Thyroid gland (tissue), 4 donors: ENCODE data around the gene NOS1AP. TPM values are rescaled to one million over a fixed set of nuclear protein-coding genes. Genes with fewer than 3 reads are reported as not detected.

Experiments
- DNase-seq, 2 donors: peaks; one replicate each; pipeline ENCODE4 v3.0.0-alpha.2; 2019
- H3K27ac ChIP-seq, 3 donors: fragments of 200-600 bp; sonication (generic); 1 replicate in 2 of 3; 2 replicates in 1 of 3; pipeline ENCODE4 v1.5.1; 2016 to 2019; ENCODE audit warnings: mild to moderate bottlenecking in 1 of 3, moderate library complexity in 1 of 3
- H3K27me3 ChIP-seq: fragments of 200-600 bp; sonication (generic); one replicate; pipeline ENCODE4 v1.5.1; 2019
- H3K36me3 ChIP-seq, 2 donors: fragments of 200-600 bp; sonication (generic); one replicate each; pipeline ENCODE4 v1.5.1; 2016 to 2019
- H3K4me1 ChIP-seq, 2 donors: fragments of 200-600 bp; sonication (generic); one replicate each; pipeline ENCODE4 v1.5.1; 2017 to 2019
- H3K4me3 ChIP-seq, 3 donors: fragments of 200-600 bp; sonication (generic); replicated peaks in 1 of 3; 1 replicate in 2 of 3; 2 replicates in 1 of 3; pipeline ENCODE4 v1.5.1; 2016; ENCODE audit warnings: mild to moderate bottlenecking in 1 of 3
- H3K9me3 ChIP-seq: fragments of 200-600 bp; sonication (generic); one replicate; pipeline ENCODE4 v1.5.1; 2017
- CTCF ChIP-seq, 6 experiments: fragments of 200-600 bp in 3 of 6; fragments of 450-650 bp in 3 of 6; sonication (generic) in 3 of 6; IDR thresholded peaks; one replicate each; pipeline ENCODE4 v1.5.1; 2016 to 2019; ENCODE audit warnings: antibody characterized with exemption in 6 of 6, mild to moderate bottlenecking in 2 of 6, inconsistent platforms in 1 of 6, moderate library complexity in 1 of 6
- POLR2A ChIP-seq, 2 donors: fragments of 450-650 bp; IDR thresholded peaks; one replicate each; pipeline ENCODE4 v1.6.1; 2017; ENCODE audit warnings: antibody characterized with exemption in 2 of 2, mild to moderate bottlenecking in 2 of 2, moderate library complexity in 1 of 2
- WGBS, 2 donors: methylation state at CpG; one replicate each; pipeline ENCODE4 v1.1.5; 2017; 5-methylcytosine and 5-hydroxymethylcytosine counted together
- intact Hi-C: fragments of 100-400 bp; cut with DNase I; formaldehyde crosslinking; loops from one replicate; pipeline ENCODE4 v1.15.1; 2023
- total RNA-seq, 4 donors: library from RNA; depleted of rRNA; stranded (reverse); fragments of >200 nt; gene quantifications; one replicate each; pipeline ENCODE4 v1.2.3, GENCODE V29; 2016

NOS1AP gene
- total RNA-seq, 4 donors from 2014 or later = 0.40 to 2.2 (median 0.54) TPM

- no peak overlapping the region for H3K27ac ChIP-seq
- H3K36me3 ChIP-seq = no peaks in the 10 kb centered on the region
- no peaks in the 10 kb centered on the region for H3K27me3 ChIP-seq
- DNase-seq = no peak
- H3K4me1 ChIP-seq = peaks cover 0 to 7% of the 10 kb centered on the region in 2 donors
- no peak overlapping the region for H3K4me3 ChIP-seq
- H3K9me3 ChIP-seq = no peaks in the 10 kb centered on the region
- 47 to 51% methylated on average over 4 of the region's 4 CpGs for WGBS, 2 donors
- TF ChIP-seq POLR2A (IDR thresholded peaks at IDR 0.05) = no peak
- TF ChIP-seq CTCF (IDR thresholded peaks at IDR 0.05) = no peak
- intact Hi-C loops = no loop called here
These were observed 22.4 kb downstream of the NOS1AP start for GRCh38 chr1:162091681-162092524.

- Histone ChIP-seq H3K9me3 (no peaks in the 10 kb centered on the region), H3K27me3 (no peaks in the 10 kb centered on the region), H3K27ac (no peak overlapping the region), H3K4me3 (no peak overlapping the region), H3K36me3 (no peaks in the 10 kb centered on the region), H3K4me1 (peaks cover 0 to under 1% of the 10 kb centered on the region in 2 donors)
- no peak for DNase-seq
- no peak for TF ChIP-seq CTCF (IDR thresholded peaks at IDR 0.05)
- no peak for TF ChIP-seq POLR2A (IDR thresholded peaks at IDR 0.05)
- intact Hi-C loops = no loop called here
- 100% methylated on average over 1 of the region's 1 CpG for WGBS, 2 donors
These were observed 23.6 kb downstream of the NOS1AP start for GRCh38 chr1:162093095-162093494.

- TF ChIP-seq POLR2A (IDR thresholded peaks at IDR 0.05) = no peak
- TF ChIP-seq CTCF (IDR thresholded peaks at IDR 0.05) = no peak
- WGBS, 2 donors = 80 to 83% methylated on average over 1 of the region's 1 CpG
- Histone ChIP-seq H3K27me3 (no peaks in the 10 kb centered on the region), H3K4me1 (no peaks in the 10 kb centered on the region), H3K36me3 (no peaks in the 10 kb centered on the region), H3K4me3 (no peak overlapping the region), H3K9me3 (no peaks in the 10 kb centered on the region), H3K27ac (no peak overlapping the region)
- DNase-seq = no peak
- intact Hi-C loops = no loop called here
These were observed 24.8 kb downstream of the NOS1AP start for GRCh38 chr1:162094271-162094670.

- no peak overlapping the region for H3K27ac ChIP-seq
- H3K9me3 ChIP-seq = no peaks in the 10 kb centered on the region
- TF ChIP-seq POLR2A (IDR thresholded peaks at IDR 0.05) = no peak
- TF ChIP-seq CTCF (IDR thresholded peaks at IDR 0.05) = no peak
- H3K4me3 ChIP-seq = no peak overlapping the region
- DNase-seq = no peak
- intact Hi-C loops = no loop called here
- WGBS, 2 donors = 91 to 95% methylated on average over 2 of the region's 2 CpGs
- H3K27me3 ChIP-seq = no peaks in the 10 kb centered on the region
- no peaks in the 10 kb centered on the region for H3K4me1 ChIP-seq
- H3K36me3 ChIP-seq = no peaks in the 10 kb centered on the region
These were observed 25.2 kb downstream of the NOS1AP start for GRCh38 chr1:162094723-162095122.

- Histone ChIP-seq H3K9me3 (no peaks in the 10 kb centered on the region), H3K27me3 (no peaks in the 10 kb centered on the region), H3K36me3 (no peaks in the 10 kb centered on the region), H3K4me3 (no peak overlapping the region), H3K27ac (no peak overlapping the region), H3K4me1 (no peaks in the 10 kb centered on the region)
- no peak for DNase-seq
- TF ChIP-seq CTCF (IDR thresholded peaks at IDR 0.05) (no peak), POLR2A (IDR thresholded peaks at IDR 0.05) (no peak)
- intact Hi-C loops = no loop called here
- WGBS, 2 donors = 70 to 81% methylated on average over 3 of the region's 3 CpGs
These were observed 38.4 kb downstream of the NOS1AP start for GRCh38 chr1:162107911-162108310.
